PC-3 (cell line): Measurements from ENCODE around the gene ZNF584.
"Not testable (repeated sequence)": the region's sequence is repeated elsewhere in the genome, so short reads cannot be mapped to it uniquely, and the experiment has no call there.

Experiments used
- EZH2 ChIP-seq: fragments of 300-600 bp; sonication (generic); IDR thresholded peaks from one replicate; pipeline ENCODE4 v1.6.1; 2017; ENCODE audit warnings: antibody characterized with exemption, mild to moderate bottlenecking, low read length; ENCODE audit not compliant: unreplicated experiment
- EZH2phosphoT487 ChIP-seq: fragments of 300-600 bp; sonication (generic); IDR thresholded peaks from 2 replicates; pipeline ENCODE4 v1.6.1; 2018; ENCODE audit warnings: mild to moderate bottlenecking, antibody characterized with exemption, low read length, borderline replicate concordance
- TF ChIP-seq, protein P1 (sequence below): fragments of 300-600 bp; sonication (generic); conservative IDR thresholded peaks from 2 replicates; pipeline ENCODE4 v1.5.1; 2017; ENCODE audit warnings: antibody characterized with exemption, low read depth, mild to moderate bottlenecking, low read length

DNA sequence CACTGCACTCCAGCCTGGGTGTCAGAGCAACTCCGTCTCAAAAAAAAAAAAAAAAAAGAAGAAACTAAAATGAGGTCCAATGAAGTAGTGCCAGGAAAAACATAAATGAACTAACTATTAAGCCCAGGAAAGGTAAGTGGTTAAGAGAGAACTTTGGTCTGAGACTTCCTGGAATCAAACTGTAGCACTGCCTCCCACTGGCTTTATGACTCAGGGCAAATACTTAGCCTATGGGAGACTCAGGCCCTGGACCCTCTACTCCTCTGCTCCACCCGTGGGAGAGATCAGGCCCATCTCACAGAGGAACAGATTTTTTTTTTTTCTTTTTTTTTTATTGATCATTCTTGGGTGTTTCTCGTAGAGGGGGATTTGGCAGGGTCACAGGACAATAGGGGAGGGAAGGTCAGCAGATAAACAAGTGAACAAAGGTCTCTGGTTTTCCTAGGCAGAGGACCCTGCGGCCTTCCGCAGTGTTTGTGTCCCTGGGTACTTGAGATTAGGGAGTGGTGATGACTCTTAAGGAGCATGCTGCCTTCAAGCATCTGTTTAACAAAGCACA is 4.5 kb upstream of the ZNF584 start:
- TF ChIP-seq, protein P1, sequence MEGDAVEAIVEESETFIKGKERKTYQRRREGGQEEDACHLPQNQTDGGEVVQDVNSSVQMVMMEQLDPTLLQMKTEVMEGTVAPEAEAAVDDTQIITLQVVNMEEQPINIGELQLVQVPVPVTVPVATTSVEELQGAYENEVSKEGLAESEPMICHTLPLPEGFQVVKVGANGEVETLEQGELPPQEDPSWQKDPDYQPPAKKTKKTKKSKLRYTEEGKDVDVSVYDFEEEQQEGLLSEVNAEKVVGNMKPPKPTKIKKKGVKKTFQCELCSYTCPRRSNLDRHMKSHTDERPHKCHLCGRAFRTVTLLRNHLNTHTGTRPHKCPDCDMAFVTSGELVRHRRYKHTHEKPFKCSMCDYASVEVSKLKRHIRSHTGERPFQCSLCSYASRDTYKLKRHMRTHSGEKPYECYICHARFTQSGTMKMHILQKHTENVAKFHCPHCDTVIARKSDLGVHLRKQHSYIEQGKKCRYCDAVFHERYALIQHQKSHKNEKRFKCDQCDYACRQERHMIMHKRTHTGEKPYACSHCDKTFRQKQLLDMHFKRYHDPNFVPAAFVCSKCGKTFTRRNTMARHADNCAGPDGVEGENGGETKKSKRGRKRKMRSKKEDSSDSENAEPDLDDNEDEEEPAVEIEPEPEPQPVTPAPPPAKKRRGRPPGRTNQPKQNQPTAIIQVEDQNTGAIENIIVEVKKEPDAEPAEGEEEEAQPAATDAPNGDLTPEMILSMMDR, result not testable (repeated sequence)
- not testable (repeated sequence) for TF ChIP-seq EZH2phosphoT487, EZH2
